Heart left ventricle (tissue), 13 donors: ENCODE measurements around the gene DDX51.

Experiments
- POLR2A ChIP-seq, 2 donors: fragments of 450-650 bp; IDR thresholded peaks; one replicate each; pipeline ENCODE4 v1.6.1; 2017; ENCODE audit warnings: antibody characterized with exemption in 2 of 2, mild to moderate bottlenecking in 2 of 2, moderate library complexity in 2 of 2
- TF ChIP-seq, protein P1 (sequence below), 12 donors: fragments of 200-600 bp; sonication (generic) in 4 of 12; IDR thresholded peaks; one replicate each; pipeline versions ENCODE4 v1.5.0 to v1.8.0; 2018 to 2022; ENCODE audit warnings: antibody characterized with exemption in 12 of 12, mild to moderate bottlenecking in 5 of 12
- donor health status: ischemic (EF 13 %, LVEDD 7.1; RV severe dilation, severe dysfunction).
- donor health status: DM: no; HTN: yes; CAD: no.
- donor health status: DM: no; HTN: no; CAD: no.
- donor health status: ischemic (EF 25% LVEDD 6.9; RV normal size, moderate dysfunction).
- donor health status: ischemic (EF 25% LVEDD 5.7; RV mildly dilated, moderate dysfunction).
- donor health status: ischemic (EF 35%, LVEDD 5.7; RV mildly dilated, moderate dysfunction).
- donor health status: nonischemic (EF 11% LVEDD 7.7; RV severe dilation, severe dysfunction).
- donor health status: DM: yes; HTN: yes; CAD: no.
- donor health status: PGD.
- donor health status: ischemic (EF 29% LVEDD 5.4; RV normal size, mild dysfunction).
- donor health status: nonischemic (EF 23%, LVEDD 6.1; RV moderate dilation, normal function).

GRCh38 chr12:132160601-132161035 lies 16.5 kb upstream of the DDX51 start:
- TF ChIP-seq, protein P1, sequence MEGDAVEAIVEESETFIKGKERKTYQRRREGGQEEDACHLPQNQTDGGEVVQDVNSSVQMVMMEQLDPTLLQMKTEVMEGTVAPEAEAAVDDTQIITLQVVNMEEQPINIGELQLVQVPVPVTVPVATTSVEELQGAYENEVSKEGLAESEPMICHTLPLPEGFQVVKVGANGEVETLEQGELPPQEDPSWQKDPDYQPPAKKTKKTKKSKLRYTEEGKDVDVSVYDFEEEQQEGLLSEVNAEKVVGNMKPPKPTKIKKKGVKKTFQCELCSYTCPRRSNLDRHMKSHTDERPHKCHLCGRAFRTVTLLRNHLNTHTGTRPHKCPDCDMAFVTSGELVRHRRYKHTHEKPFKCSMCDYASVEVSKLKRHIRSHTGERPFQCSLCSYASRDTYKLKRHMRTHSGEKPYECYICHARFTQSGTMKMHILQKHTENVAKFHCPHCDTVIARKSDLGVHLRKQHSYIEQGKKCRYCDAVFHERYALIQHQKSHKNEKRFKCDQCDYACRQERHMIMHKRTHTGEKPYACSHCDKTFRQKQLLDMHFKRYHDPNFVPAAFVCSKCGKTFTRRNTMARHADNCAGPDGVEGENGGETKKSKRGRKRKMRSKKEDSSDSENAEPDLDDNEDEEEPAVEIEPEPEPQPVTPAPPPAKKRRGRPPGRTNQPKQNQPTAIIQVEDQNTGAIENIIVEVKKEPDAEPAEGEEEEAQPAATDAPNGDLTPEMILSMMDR (IDR thresholded peaks at IDR 0.05) = no peak
- no peak for TF ChIP-seq POLR2A (IDR thresholded peaks at IDR 0.05)
